SJSA1 (cell line): ENCODE measurements around the gene NTM. TPM values are rescaled to one million over a fixed set of nuclear protein-coding genes. Genes with fewer than 3 reads are reported as not detected.
"Not testable (repeated sequence)": the region's sequence is repeated elsewhere in the genome, so short reads cannot be mapped to it uniquely, and the experiment has no call there.

ENCODE experiments used
- DNase-seq, 2 experiments: peaks; one replicate each; pipeline ENCODE4 v3.0.0-alpha.2; 2015 to 2020; ENCODE audit warnings: low spot score in 2 of 2, low read depth in 1 of 2
- H3K27ac ChIP-seq: fragments of 250-450 bp; sonication (Bioruptor Pico); 2 replicates; pipeline ENCODE4 v1.5.1; 2020; ENCODE audit warnings: mild to moderate bottlenecking, moderate library complexity
- H3K27me3 ChIP-seq: fragments of 250-450 bp; sonication (Bioruptor Pico); replicated peaks from 2 replicates; pipeline ENCODE4 v1.5.1; 2020; ENCODE audit warnings: mild to moderate bottlenecking, moderate library complexity
- H3K36me3 ChIP-seq: fragments of 250-450 bp; sonication (Bioruptor Pico); 2 replicates; pipeline ENCODE4 v1.5.1; 2020; ENCODE audit warnings: mild to moderate bottlenecking
- H3K4me1 ChIP-seq: fragments of 250-450 bp; sonication (Bioruptor Pico); replicated peaks from 2 replicates; pipeline ENCODE4 v1.6.1; 2021; ENCODE audit warnings: mild to moderate bottlenecking
- H3K4me3 ChIP-seq: fragments of 250-450 bp; sonication (Bioruptor Pico); 2 replicates; pipeline ENCODE4 v1.5.1; 2020; ENCODE audit warnings: mild to moderate bottlenecking
- H3K9me3 ChIP-seq: fragments of 250-450 bp; sonication (Bioruptor Pico); replicated peaks from 2 replicates; pipeline ENCODE4 v1.5.1; 2020; ENCODE audit warnings: mild to moderate bottlenecking
- total RNA-seq: library from RNA; depleted of rRNA; stranded (reverse); fragments of >200 nt; shearing (Covaris generic); gene quantifications from 2 replicates; pipeline ENCODE4 v1.2.3, GENCODE V29; 2014

The NTM gene
- total RNA-seq, 1 experiment from 2014 or later, result 0.34 TPM

- H3K9me3 ChIP-seq, result no peaks in the 10 kb centered on the region
- no peaks in the 10 kb centered on the region for H3K36me3 ChIP-seq
- H3K4me3 ChIP-seq, result no peak overlapping the region
- H3K27me3 ChIP-seq, result no peaks in the 10 kb centered on the region
- DNase-seq, result peak; percentile 61 to 62
- H3K27ac ChIP-seq, result peak overlapping the region; percentile 91
- H3K4me1 ChIP-seq, result peaks cover 55% of the 10 kb centered on the region
Observed at GRCh38 chr11:132054822-132055221, 684.4 kb downstream of the NTM start.

GRCh38 chr11:132055296-132055695, 684.9 kb downstream of the NTM start:
- no peaks in the 10 kb centered on the region for H3K27me3 ChIP-seq
- H3K9me3 ChIP-seq, result no peaks in the 10 kb centered on the region
- H3K4me1 ChIP-seq, result peaks cover 58% of the 10 kb centered on the region
- no peaks in the 10 kb centered on the region for H3K36me3 ChIP-seq
- peak overlapping the region; percentile 91 for H3K27ac ChIP-seq
- DNase-seq, result no peak
- H3K4me3 ChIP-seq, result no peak overlapping the region

GRCh38 chr11:132056689-132057088, 686.3 kb downstream of the NTM start:
- no peak overlapping the region for H3K4me3 ChIP-seq

GRCh38 chr11:132057266-132057665, 686.9 kb downstream of the NTM start:
- DNase-seq, result no peak
- no peaks in the 10 kb centered on the region for H3K27me3 ChIP-seq
- H3K27ac ChIP-seq, result peak overlapping the region; percentile 91
- no peaks in the 10 kb centered on the region for H3K36me3 ChIP-seq
- peaks cover 78% of the 10 kb centered on the region for H3K4me1 ChIP-seq
- no peak overlapping the region for H3K4me3 ChIP-seq
- H3K9me3 ChIP-seq, result no peaks in the 10 kb centered on the region

More at GRCh38 chr11:132056689-132057088, 686.3 kb downstream of the NTM start:
- H3K27ac ChIP-seq, result peak overlapping the region; percentile 91
- H3K9me3 ChIP-seq, result no peaks in the 10 kb centered on the region
- H3K27me3 ChIP-seq, result no peaks in the 10 kb centered on the region
- peaks cover 72% of the 10 kb centered on the region for H3K4me1 ChIP-seq
- no peaks in the 10 kb centered on the region for H3K36me3 ChIP-seq
- DNase-seq, result peak; percentile 66 to 85

- H3K9me3 ChIP-seq, result no peaks in the 10 kb centered on the region
- no peak for DNase-seq
- H3K27me3 ChIP-seq, result no peaks in the 10 kb centered on the region
- H3K4me1 ChIP-seq, result peaks cover 88% of the 10 kb centered on the region
- H3K36me3 ChIP-seq, result no peaks in the 10 kb centered on the region
- no peak overlapping the region for H3K4me3 ChIP-seq
- peak overlapping the region; percentile 91 for H3K27ac ChIP-seq
Observed at GRCh38 chr11:132058211-132058772, 687.9 kb downstream of the NTM start.

GRCh38 chr11:132060567-132060966, 690.2 kb downstream of the NTM start:
- Histone ChIP-seq H3K27ac (no peak overlapping the region), H3K4me1 (peaks cover 92% of the 10 kb centered on the region), H3K36me3 (no peaks in the 10 kb centered on the region), H3K27me3 (no peaks in the 10 kb centered on the region), H3K9me3 (no peaks in the 10 kb centered on the region), H3K4me3 (no peak overlapping the region)
- DNase-seq, result no peak

- no peak for DNase-seq
- Histone ChIP-seq H3K27me3 (no peaks in the 10 kb centered on the region), H3K27ac (peak overlapping the region; percentile 94), H3K9me3 (no peaks in the 10 kb centered on the region), H3K36me3 (no peaks in the 10 kb centered on the region), H3K4me3 (no peak overlapping the region), H3K4me1 (peaks cover 85% of the 10 kb centered on the region)
Observed at GRCh38 chr11:132062031-132062430, 691.6 kb downstream of the NTM start.

GRCh38 chr11:132062541-132062940, 692.1 kb downstream of the NTM start:
- no peak overlapping the region for H3K4me3 ChIP-seq
- peak in 1 of 2 experiments; percentile 54 for DNase-seq
- no peaks in the 10 kb centered on the region for H3K9me3 ChIP-seq
- no peaks in the 10 kb centered on the region for H3K27me3 ChIP-seq
- no peaks in the 10 kb centered on the region for H3K36me3 ChIP-seq
- H3K27ac ChIP-seq, result peak overlapping the region; percentile 94
- H3K4me1 ChIP-seq, result peaks cover 80% of the 10 kb centered on the region

GRCh38 chr11:132064987-132065620, 694.7 kb downstream of the NTM start:
- H3K4me1 ChIP-seq, result peaks cover 63% of the 10 kb centered on the region
- no peaks in the 10 kb centered on the region for H3K36me3 ChIP-seq
- H3K9me3 ChIP-seq, result no peaks in the 10 kb centered on the region
- no peak overlapping the region for H3K4me3 ChIP-seq
- H3K27ac ChIP-seq, result peak overlapping the region; percentile 94
- DNase-seq, result peak; percentile 82 to 84
- no peaks in the 10 kb centered on the region for H3K27me3 ChIP-seq

GRCh38 chr11:132068556-132068955, 698.1 kb downstream of the NTM start:
- H3K27ac ChIP-seq, result no peak overlapping the region
- no peaks in the 10 kb centered on the region for H3K9me3 ChIP-seq
- H3K4me3 ChIP-seq, result no peak overlapping the region
- no peak for DNase-seq
- H3K4me1 ChIP-seq, result peaks cover 50% of the 10 kb centered on the region
- no peaks in the 10 kb centered on the region for H3K36me3 ChIP-seq
- H3K27me3 ChIP-seq, result no peaks in the 10 kb centered on the region

GRCh38 chr11:132069593-132069992, 699.2 kb downstream of the NTM start:
- not testable (repeated sequence) for DNase-seq

GRCh38 chr11:132070907-132071306, 700.5 kb downstream of the NTM start:
- not testable (repeated sequence) for H3K36me3 ChIP-seq, DNase-seq, H3K4me3 ChIP-seq

More at GRCh38 chr11:132069593-132069992, 699.2 kb downstream of the NTM start:
- H3K4me3 ChIP-seq, H3K36me3 ChIP-seq, H3K27me3 ChIP-seq, H3K27ac ChIP-seq, H3K9me3 ChIP-seq: not testable (repeated sequence)
- peaks cover 45% of the 10 kb centered on the region for H3K4me1 ChIP-seq

GRCh38 chr11:132072044-132072857, 701.8 kb downstream of the NTM start:
- Histone ChIP-seq H3K9me3 (no peaks in the 10 kb centered on the region), H3K4me1 (peaks cover 32% of the 10 kb centered on the region), H3K27me3 (no peaks in the 10 kb centered on the region), H3K36me3 (no peaks in the 10 kb centered on the region), H3K27ac (peak overlapping the region; percentile 98), H3K4me3 (no peak overlapping the region)
- peak; percentile 82 to 90 for DNase-seq

More at GRCh38 chr11:132070907-132071306, 700.5 kb downstream of the NTM start:
- H3K27me3 ChIP-seq, H3K9me3 ChIP-seq, H3K27ac ChIP-seq: not testable (repeated sequence)
- peaks cover 36% of the 10 kb centered on the region for H3K4me1 ChIP-seq

- no peaks in the 10 kb centered on the region for H3K27me3 ChIP-seq
- H3K36me3 ChIP-seq, result no peaks in the 10 kb centered on the region
- peaks cover 32% of the 10 kb centered on the region for H3K4me1 ChIP-seq
- DNase-seq, result no peak
- H3K9me3 ChIP-seq, result no peaks in the 10 kb centered on the region
- peak overlapping the region; percentile 98 for H3K27ac ChIP-seq
- no peak overlapping the region for H3K4me3 ChIP-seq
Observed at GRCh38 chr11:132072858-132073211, 702.4 kb downstream of the NTM start.
